GM13977 (cell line): Measurements from ENCODE around the gene HSD17B11.
A peak's percentile ranks its signal among the peaks of the same experiment; 100 is the strongest.

ENCODE experiments used
- DNase-seq: peaks from one replicate; pipeline ENCODE4 v3.0.0; 2012; ENCODE audit warnings: low spot score
- CTCF ChIP-seq: IDR thresholded peaks from 2 replicates; pipeline ENCODE4 v1.5.1; 2012; ENCODE audit warnings: mild to moderate bottlenecking, control low read depth; ENCODE audit not compliant: insufficient read depth; ENCODE audit errors: extremely low read depth, missing control alignments
- in situ Hi-C: fragments of 300-500 bp; cut with MboI; formaldehyde crosslinking; loops from one replicate; pipeline ENCODE4 v1.12.0; 2022; ENCODE audit warnings: low sequenced_read_pairs, low pct_unique_long_range_greater_than_20kb, mixed read lengths, inconsistent platforms; ENCODE audit not compliant: unreplicated experiment

HSD17B11 gene

GRCh38 chr4:87390891-87391575, at the start of gene HSD17B11:
Gene HSD17B11, minus strand, starts transcription at chr4:87391188. Its CDS starts 118 bp downstream, at chr4:87391070.
- in situ Hi-C loops: no loop called here
- TF ChIP-seq CTCF: no peak
- DNase-seq: peak; percentile 93

- no peak for DNase-seq
- in situ Hi-C loops: no loop called here
These were observed 42.4 kb upstream of the HSD17B11 start for GRCh38 chr4:87433342-87433741.

GRCh38 chr4:87430038-87430437, 39.0 kb upstream of the HSD17B11 start:
- TF ChIP-seq CTCF: no peak
- in situ Hi-C loops: no loop called here
- no peak for DNase-seq

More at GRCh38 chr4:87433342-87433741, 42.4 kb upstream of the HSD17B11 start:
- TF ChIP-seq CTCF: no peak

GRCh38 chr4:87428979-87429378, 38.0 kb upstream of the HSD17B11 start:
- DNase-seq: no peak
- in situ Hi-C loops: no loop called here
- no peak for TF ChIP-seq CTCF

GRCh38 chr4:87427518-87427868, 36.5 kb upstream of the HSD17B11 start:
- no peak for DNase-seq
- TF ChIP-seq CTCF: no peak
- in situ Hi-C loops: no loop called here

- in situ Hi-C loops: no loop called here
- no peak for TF ChIP-seq CTCF
- DNase-seq: no peak
These were observed 36.0 kb upstream of the HSD17B11 start for GRCh38 chr4:87426865-87427517.
